AG04449 (cell line): Measurements from ENCODE around the gene SLC4A1AP.

Source experiments
- CTCF ChIA-PET: fragments of 350-600 bp; formaldehyde crosslinking; extraction: SDS; loops from one replicate; lab custom pipeline; 2021; ENCODE audit warnings: antibody characterized with exemption; lab: Yijun Ruan, JAX
- POLR2A ChIA-PET: fragments of 400-600, 350-600 bp; formaldehyde crosslinking; extraction: SDS; loops from one replicate; lab custom pipeline; 2020; ENCODE audit warnings: antibody characterized with exemption, inconsistent platforms; lab: Yijun Ruan, JAX
- DNase-seq: peaks from one replicate; pipeline ENCODE4 v3.0.0-alpha.2; 2010; ENCODE audit warnings: low read depth, low spot score
- H3K4me3 ChIP-seq: 2 replicates; pipeline ENCODE4 v1.5.1; 2011; ENCODE audit warnings: low read depth, mild to moderate bottlenecking, control low read depth, low read length
- CTCF ChIP-seq: IDR thresholded peaks from one replicate; pipeline ENCODE4 v1.5.1; 2011; ENCODE audit warnings: mild to moderate bottlenecking, moderate library complexity, low read length, control low read depth, inconsistent platforms; ENCODE audit not compliant: insufficient read depth; ENCODE audit errors: missing control alignments

Gene SLC4A1AP

GRCh38 chr2:27730980-27731691, 67.4 kb downstream of the SLC4A1AP start:
- no peak for TF ChIP-seq CTCF
- ChIA-PET POLR2A (no interaction called here), CTCF (interaction anchor here (1.5 to 9.6 kb wide), 5 partner anchors 8 to 722 kb away, joined by 4 to 84 read pairs (median 6); no protein-coding TSS in a partner anchor)
- no peak overlapping the region for H3K4me3 ChIP-seq
- DNase-seq = no peak

GRCh38 chr2:27734305-27734704, 70.6 kb downstream of the SLC4A1AP start:
- H3K4me3 ChIP-seq = no peak overlapping the region
- ChIA-PET POLR2A (no interaction called here), CTCF (interaction anchor here (1.3 to 9.6 kb wide), 2 partner anchors 11 to 719 kb away, joined by 3 to 84 read pairs; no protein-coding TSS in a partner anchor)
- TF ChIP-seq CTCF = no peak
- DNase-seq = no peak

GRCh38 chr2:27735263-27735904, 71.7 kb downstream of the SLC4A1AP start:
- DNase-seq = no peak
- TF ChIP-seq CTCF = no peak
- POLR2A ChIA-PET = no interaction called here
- CTCF ChIA-PET = interaction anchor here (1.0 to 9.6 kb wide), 3 partner anchors 12 to 718 kb away, joined by 3 to 84 read pairs (median 3); no protein-coding TSS in a partner anchor
- H3K4me3 ChIP-seq = peak overlapping the region; percentile 38

GRCh38 chr2:27736031-27736889, 72.6 kb downstream of the SLC4A1AP start:
- no peak overlapping the region for H3K4me3 ChIP-seq
- ChIA-PET POLR2A (no interaction called here), CTCF (interaction anchor here (0.9 to 9.6 kb wide), 2 partner anchors 13 to 32 kb away, joined by 4 to 84 read pairs; no protein-coding TSS in a partner anchor)
- no peak for DNase-seq
- no peak for TF ChIP-seq CTCF

- TF ChIP-seq CTCF = no peak
- ChIA-PET POLR2A (no interaction called here), CTCF (interaction anchor here (0.9 to 9.6 kb wide), 4 partner anchors 10 to 54 kb away, joined by 3 to 84 read pairs (median 4); no protein-coding TSS in a partner anchor)
- DNase-seq = no peak
- H3K4me3 ChIP-seq = no peak overlapping the region
These were observed 73.2 kb downstream of the SLC4A1AP start for GRCh38 chr2:27736890-27737204.
